Measurements from ENCODE around the gene EN2.
"Not testable (repeated sequence)": the region's sequence is repeated elsewhere in the genome, so short reads cannot be mapped to it uniquely, and the experiment has no call there.

EN2 gene

GRCh38 chr7:155426543-155427410 is 31.2 kb upstream of the EN2 start:
- no peak for DNase-seq

GRCh38 chr7:155427411-155428038 is 30.4 kb upstream of the EN2 start:
- no peak for DNase-seq

- DNase-seq, result no peak
Observed at GRCh38 chr7:155428171-155428834, 29.6 kb upstream of the EN2 start.

GRCh38 chr7:155429651-155430050 is 28.3 kb upstream of the EN2 start:
- DNase-seq, result no peak

- DNase-seq, result no peak
Observed at GRCh38 chr7:155430606-155431005, 27.3 kb upstream of the EN2 start.

- no peak for DNase-seq
Observed at GRCh38 chr7:155431231-155431630, 26.7 kb upstream of the EN2 start.

- no peak for DNase-seq
Observed at GRCh38 chr7:155431711-155432110, 26.2 kb upstream of the EN2 start.

- no peak for DNase-seq
Observed at GRCh38 chr7:155435110-155435509, 22.8 kb upstream of the EN2 start.

- no peak for DNase-seq
Observed at GRCh38 chr7:155437836-155438235, 20.1 kb upstream of the EN2 start.

- DNase-seq, result no peak
Observed at GRCh38 chr7:155438777-155439176, 19.2 kb upstream of the EN2 start.

GRCh38 chr7:155439311-155440017 is 18.5 kb upstream of the EN2 start:
- no peak for DNase-seq

- DNase-seq, result no peak
Observed at GRCh38 chr7:155440018-155440410, 17.9 kb upstream of the EN2 start.

- no peak for DNase-seq
Observed at GRCh38 chr7:155441856-155442255, 16.1 kb upstream of the EN2 start.

- DNase-seq, result no peak
Observed at GRCh38 chr7:155444746-155445145, 13.2 kb upstream of the EN2 start.

GRCh38 chr7:155445606-155446005 is 12.3 kb upstream of the EN2 start:
- DNase-seq, result not testable (repeated sequence)

GRCh38 chr7:155447603-155448002 is 10.3 kb upstream of the EN2 start:
- DNase-seq, result no peak

GRCh38 chr7:155448632-155449007 is 9.3 kb upstream of the EN2 start:
- no peak for DNase-seq

GRCh38 chr7:155449008-155449868 is 8.7 kb upstream of the EN2 start:
- DNase-seq, result no peak

GRCh38 chr7:155449869-155450557 is 7.9 kb upstream of the EN2 start:
- no peak for DNase-seq

- no peak for DNase-seq
Observed at GRCh38 chr7:155450558-155450969, 7.4 kb upstream of the EN2 start.

- DNase-seq, result no peak
Observed at GRCh38 chr7:155450970-155451801, 6.7 kb upstream of the EN2 start.

Data from activated CD4-positive, alpha-beta T cell treated with anti-CD3 and anti-CD28 coated beads, Interleukin-2, amount 50 U/mL, for 16 hours (primary cell).